ENCODE results near the gene AVEN. TPM values are rescaled to one million over a fixed set of nuclear protein-coding genes. Genes with fewer than 3 reads are reported as not detected.

Gene AVEN
- total RNA-seq, 2 donors from 2014 or later = 12.9 to 18.9 TPM

DNA sequence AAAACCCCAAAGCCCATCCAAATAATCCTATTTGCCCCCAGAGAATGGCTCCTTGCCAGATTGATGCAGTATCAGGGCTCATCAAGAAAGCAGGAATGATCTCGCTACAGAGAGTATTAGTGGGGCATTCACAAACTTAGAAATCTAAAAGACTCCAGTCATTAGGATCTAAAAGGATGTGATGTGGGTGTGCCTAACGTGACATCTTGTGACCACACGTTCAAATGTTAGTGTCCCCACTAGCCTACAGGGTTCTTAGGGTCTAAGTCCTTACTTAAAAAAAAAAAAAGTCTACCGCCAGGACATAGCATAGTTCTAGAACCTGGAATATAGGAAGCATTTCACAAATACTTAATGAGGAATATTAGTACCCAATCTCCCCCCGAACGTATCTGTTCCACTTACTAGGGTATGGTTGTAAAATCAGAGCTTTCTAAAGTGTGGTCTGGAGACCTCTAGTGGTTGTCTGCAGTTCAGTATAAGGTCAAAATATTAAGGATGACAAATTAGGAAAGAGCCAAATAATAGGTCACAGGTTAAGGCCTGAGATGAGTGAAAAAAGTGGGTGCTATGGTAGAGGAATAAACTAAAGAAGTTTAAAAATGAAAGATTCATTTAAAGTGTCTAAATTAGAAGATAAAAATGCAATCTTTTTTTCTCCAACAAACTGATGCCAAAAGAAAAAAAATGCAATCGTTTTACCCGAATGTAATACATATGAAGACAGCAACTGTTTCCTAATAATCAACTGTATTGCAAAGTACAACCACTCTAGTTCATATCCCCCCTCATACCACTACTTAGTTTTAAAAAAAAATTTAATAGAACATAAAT, 75.0 kb downstream of the AVEN start:
- H3K36me3 ChIP-seq = no peaks in the 10 kb centered on the region
- no peaks in the 10 kb centered on the region for H3K4me1 ChIP-seq
- H3K27me3 ChIP-seq = no peaks in the 10 kb centered on the region
- no peak for DNase-seq (ENCODE audit: low spot score)
- TF ChIP-seq, protein P1, sequence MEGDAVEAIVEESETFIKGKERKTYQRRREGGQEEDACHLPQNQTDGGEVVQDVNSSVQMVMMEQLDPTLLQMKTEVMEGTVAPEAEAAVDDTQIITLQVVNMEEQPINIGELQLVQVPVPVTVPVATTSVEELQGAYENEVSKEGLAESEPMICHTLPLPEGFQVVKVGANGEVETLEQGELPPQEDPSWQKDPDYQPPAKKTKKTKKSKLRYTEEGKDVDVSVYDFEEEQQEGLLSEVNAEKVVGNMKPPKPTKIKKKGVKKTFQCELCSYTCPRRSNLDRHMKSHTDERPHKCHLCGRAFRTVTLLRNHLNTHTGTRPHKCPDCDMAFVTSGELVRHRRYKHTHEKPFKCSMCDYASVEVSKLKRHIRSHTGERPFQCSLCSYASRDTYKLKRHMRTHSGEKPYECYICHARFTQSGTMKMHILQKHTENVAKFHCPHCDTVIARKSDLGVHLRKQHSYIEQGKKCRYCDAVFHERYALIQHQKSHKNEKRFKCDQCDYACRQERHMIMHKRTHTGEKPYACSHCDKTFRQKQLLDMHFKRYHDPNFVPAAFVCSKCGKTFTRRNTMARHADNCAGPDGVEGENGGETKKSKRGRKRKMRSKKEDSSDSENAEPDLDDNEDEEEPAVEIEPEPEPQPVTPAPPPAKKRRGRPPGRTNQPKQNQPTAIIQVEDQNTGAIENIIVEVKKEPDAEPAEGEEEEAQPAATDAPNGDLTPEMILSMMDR (IDR thresholded peaks at IDR 0.05) = peak in 1 of 2 donors; percentile 63
- no peak overlapping the region for H3K27ac ChIP-seq
- no peaks in the 10 kb centered on the region for H3K9me3 ChIP-seq
- H3K4me3 ChIP-seq = no peak overlapping the region

DNA sequence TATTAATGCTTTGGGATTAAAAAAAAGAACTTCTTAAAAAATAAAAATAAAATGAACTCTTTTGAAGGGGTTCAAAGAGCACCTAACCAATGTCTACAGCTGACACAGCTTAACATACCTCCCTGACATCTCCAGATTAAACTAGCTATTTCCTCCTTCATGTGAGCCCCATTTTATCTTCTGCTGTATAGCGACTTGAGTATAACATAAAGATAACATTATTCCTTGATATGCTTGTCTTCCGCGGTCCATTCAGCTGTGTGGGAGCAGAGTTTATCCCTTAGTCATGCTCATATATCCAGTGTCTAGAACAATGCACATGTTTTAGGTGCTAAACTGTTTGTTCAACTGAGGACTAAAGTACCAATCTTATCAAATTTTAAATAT, 78.5 kb downstream of the AVEN start:
- DNase-seq (ENCODE audit: low spot score) = no peak
- H3K4me3 ChIP-seq = no peak overlapping the region
- TF ChIP-seq, protein P1 (IDR thresholded peaks at IDR 0.05) = no peak
- H3K9me3 ChIP-seq = no peaks in the 10 kb centered on the region
- H3K27ac ChIP-seq = no peak overlapping the region
- no peaks in the 10 kb centered on the region for H3K36me3 ChIP-seq
- no peaks in the 10 kb centered on the region for H3K27me3 ChIP-seq
- H3K4me1 ChIP-seq = no peaks in the 10 kb centered on the region

DNA sequence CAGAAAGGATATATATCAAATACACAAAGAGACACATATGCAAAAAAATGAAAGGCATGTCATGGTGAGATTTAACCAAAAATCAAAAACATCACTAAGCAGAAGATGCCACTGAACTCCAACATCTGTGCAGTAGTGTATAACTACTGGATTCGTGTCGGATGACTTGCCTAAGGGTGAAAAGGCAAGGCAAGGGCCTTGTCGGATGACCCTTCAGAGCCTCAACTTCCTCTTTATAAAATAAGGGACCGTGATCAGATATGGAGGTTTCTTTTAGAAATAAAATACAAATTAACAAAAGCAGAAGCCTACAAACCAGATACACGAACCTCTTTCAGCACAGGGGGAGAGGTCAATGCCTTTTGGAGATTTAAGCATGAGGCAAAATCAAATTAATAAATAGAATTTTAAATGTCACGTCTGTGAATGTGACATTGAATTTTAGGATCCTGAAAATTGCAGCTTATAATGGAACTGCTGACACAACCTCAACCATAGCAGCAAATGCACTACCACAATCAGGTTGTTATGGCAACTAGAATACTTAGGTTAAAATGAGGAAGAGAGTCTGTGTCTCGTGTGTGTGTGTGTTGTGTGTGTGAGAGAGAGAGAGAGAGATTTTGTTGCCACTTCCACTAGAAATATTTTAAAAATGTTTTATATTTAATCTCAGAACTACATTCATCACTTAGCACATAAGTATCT, 79.0 kb downstream of the AVEN start:
- no peaks in the 10 kb centered on the region for H3K36me3 ChIP-seq
- H3K4me1 ChIP-seq = no peaks in the 10 kb centered on the region
- no peak for DNase-seq (ENCODE audit: low spot score)
- H3K27me3 ChIP-seq = no peaks in the 10 kb centered on the region
- TF ChIP-seq, protein P1 (IDR thresholded peaks at IDR 0.05) = no peak
- no peak overlapping the region for H3K4me3 ChIP-seq
- no peak overlapping the region for H3K27ac ChIP-seq
- H3K9me3 ChIP-seq = no peaks in the 10 kb centered on the region

DNA sequence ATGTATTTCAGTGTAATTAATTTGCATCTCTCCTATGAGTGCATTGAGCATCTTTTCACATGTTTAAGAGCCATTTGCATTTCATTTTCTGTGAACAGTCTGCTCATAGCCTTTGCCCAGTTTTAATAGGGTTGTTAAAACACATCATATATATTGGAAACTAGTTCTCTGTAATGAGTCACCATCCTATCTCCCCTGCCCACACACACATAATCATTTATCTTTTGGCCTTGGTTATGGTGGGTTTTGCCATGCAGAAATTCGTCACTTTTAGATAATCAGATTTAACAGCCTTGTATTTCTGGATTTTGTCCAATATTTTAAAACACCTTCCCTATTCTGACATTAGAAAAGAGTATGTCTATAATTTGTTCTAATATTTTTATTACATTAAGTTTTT, 82.6 kb downstream of the AVEN start:
- TF ChIP-seq, protein P1 (IDR thresholded peaks at IDR 0.05) = no peak
- H3K4me1 ChIP-seq = no peaks in the 10 kb centered on the region
- H3K27ac ChIP-seq = no peak overlapping the region
- H3K27me3 ChIP-seq = no peaks in the 10 kb centered on the region
- H3K4me3 ChIP-seq = no peak overlapping the region
- no peaks in the 10 kb centered on the region for H3K9me3 ChIP-seq
- DNase-seq (ENCODE audit: low spot score) = no peak
- H3K36me3 ChIP-seq = no peaks in the 10 kb centered on the region

DNA sequence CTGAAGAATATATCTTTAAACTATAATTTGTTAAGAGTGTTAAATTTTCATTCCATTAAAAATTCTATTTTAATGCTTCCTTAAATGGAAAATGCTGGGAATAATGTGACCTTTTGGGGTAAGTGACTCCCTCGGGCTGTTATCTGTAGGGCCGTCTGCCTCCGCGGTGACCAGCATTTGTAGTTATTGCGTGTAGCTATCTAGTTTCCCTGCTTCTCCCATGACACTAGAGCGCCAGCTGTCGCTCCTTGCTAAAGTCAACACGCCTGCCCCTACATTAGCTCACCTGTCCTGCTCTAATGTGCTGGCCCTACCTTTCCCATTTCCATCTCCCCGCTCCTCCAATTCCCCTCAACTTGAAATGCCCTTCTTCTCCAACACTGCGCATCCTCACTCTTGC, 83.1 kb downstream of the AVEN start:
- Histone ChIP-seq H3K27ac (no peak overlapping the region), H3K9me3 (no peaks in the 10 kb centered on the region), H3K4me3 (no peak overlapping the region), H3K4me1 (no peaks in the 10 kb centered on the region), H3K27me3 (no peaks in the 10 kb centered on the region), H3K36me3 (no peaks in the 10 kb centered on the region)
- TF ChIP-seq, protein P1 (IDR thresholded peaks at IDR 0.05) = no peak
- no peak for DNase-seq (ENCODE audit: low spot score)

All from right atrium auricular region (tissue), 2 donors.